ENCODE measurements around the gene EEF2KMT. TPM values are rescaled to one million over a fixed set of nuclear protein-coding genes. Genes with fewer than 3 reads are reported as not detected.
"Not testable (repeated sequence)": the region's sequence is repeated elsewhere in the genome, so short reads cannot be mapped to it uniquely, and the experiment has no call there.

Gene EEF2KMT
- total RNA-seq, 1 experiment from 2014 or later, result 16.9 TPM

GRCh38 chr16:5095145-5095830, 2.3 kb downstream of the EEF2KMT start:
- DNase-seq (ENCODE audit: low spot score), result not testable (repeated sequence)

GRCh38 chr16:5093746-5094145, 3.8 kb downstream of the EEF2KMT start:
- not testable (repeated sequence) for DNase-seq (ENCODE audit: low spot score)

GRCh38 chr16:5093081-5093480, 4.5 kb downstream of the EEF2KMT start:
- not testable (repeated sequence) for DNase-seq (ENCODE audit: low spot score)

GRCh38 chr16:5090592-5090991, 7.0 kb downstream of the EEF2KMT start:
- DNase-seq (ENCODE audit: low spot score), result peak; percentile 23

- not testable (repeated sequence) for DNase-seq (ENCODE audit: low spot score)
Observed at GRCh38 chr16:5089911-5090555, 7.6 kb downstream of the EEF2KMT start.

GRCh38 chr16:5088936-5089335, 8.7 kb downstream of the EEF2KMT start:
- not testable (repeated sequence) for DNase-seq (ENCODE audit: low spot score)

- DNase-seq (ENCODE audit: low spot score), result not testable (repeated sequence)
Observed at GRCh38 chr16:5088086-5088790, 9.4 kb downstream of the EEF2KMT start.

- not testable (repeated sequence) for DNase-seq (ENCODE audit: low spot score)
Observed at GRCh38 chr16:5085716-5086115, 11.9 kb downstream of the EEF2KMT start.

- peak; percentile 59 for DNase-seq (ENCODE audit: low spot score)
Observed at GRCh38 chr16:5084802-5085201, 12.8 kb downstream of the EEF2KMT start.

- not testable (repeated sequence) for DNase-seq (ENCODE audit: low spot score)
Observed at GRCh38 chr16:5084099-5084731, 13.4 kb downstream of the EEF2KMT start.

GRCh38 chr16:5083646-5084045, 13.9 kb downstream of the EEF2KMT start:
- DNase-seq (ENCODE audit: low spot score), result not testable (repeated sequence)

GRCh38 chr16:5080996-5081395, 16.6 kb downstream of the EEF2KMT start:
- not testable (repeated sequence) for DNase-seq (ENCODE audit: low spot score)

GRCh38 chr16:5080461-5080860, 17.1 kb downstream of the EEF2KMT start:
- DNase-seq (ENCODE audit: low spot score), result not testable (repeated sequence)

- DNase-seq (ENCODE audit: low spot score), result no peak
Observed at GRCh38 chr16:5078626-5079025, 19.0 kb downstream of the EEF2KMT start.

GRCh38 chr16:5077304-5077703, 20.3 kb downstream of the EEF2KMT start:
- no peak for DNase-seq (ENCODE audit: low spot score)

- no peak for DNase-seq (ENCODE audit: low spot score)
Observed at GRCh38 chr16:5075637-5076036, 22.0 kb downstream of the EEF2KMT start.

- DNase-seq (ENCODE audit: low spot score), result not testable (repeated sequence)
Observed at GRCh38 chr16:5073771-5074170, 23.8 kb downstream of the EEF2KMT start.

- DNase-seq (ENCODE audit: low spot score), result no peak
Observed at GRCh38 chr16:5073279-5073629, 24.3 kb downstream of the EEF2KMT start.

- DNase-seq (ENCODE audit: low spot score), result no peak
Observed at GRCh38 chr16:5072334-5073278, 25.0 kb downstream of the EEF2KMT start.

GRCh38 chr16:5071681-5072333, 25.8 kb downstream of the EEF2KMT start, which contains the start of gene ALG1:
TSS of gene ALG1 (plus strand) at chr16:5071843. CDS start at chr16:5071850, 7 bp downstream.
- peak; percentile 77 for DNase-seq (ENCODE audit: low spot score)

- DNase-seq (ENCODE audit: low spot score), result no peak
Observed at GRCh38 chr16:5071341-5071680, 26.3 kb downstream of the EEF2KMT start.

Measured in A172 (cell line).